ENCODE results near the gene MRPS6. TPM values are rescaled to one million over a fixed set of nuclear protein-coding genes. Genes with fewer than 3 reads are reported as not detected.

The MRPS6 gene
- total RNA-seq, 1 donor, result 19.2 TPM

- no peak for TF ChIP-seq CTCF (IDR thresholded peaks at IDR 0.05; ENCODE audit: extremely low read depth, low read depth, low read length)
- no peak for DNase-seq (ENCODE audit: insufficient read length, low spot score, missing footprints)
- H4K20me1 ChIP-seq (ENCODE audit: insufficient read depth, low read length), result no peaks in the 10 kb centered on the region
- H2AFZ ChIP-seq (ENCODE audit: low read length), result no peak overlapping the region
- no peak overlapping the region for H3K27ac ChIP-seq (ENCODE audit: low read depth, low read length)
- H3K79me2 ChIP-seq (ENCODE audit: insufficient read depth, low read length), result no peaks in the 10 kb centered on the region
- no peak overlapping the region for H3K4me3 ChIP-seq (ENCODE audit: insufficient read depth, low read length)
- no peaks in the 10 kb centered on the region for H3K27me3 ChIP-seq (ENCODE audit: insufficient read depth, low read length)
- H3K36me3 ChIP-seq (ENCODE audit: insufficient read depth, low read length), result no peaks in the 10 kb centered on the region
- H3K9me3 ChIP-seq (ENCODE audit: low read depth, low read length), result no peaks in the 10 kb centered on the region
- peaks cover 14% of the 10 kb centered on the region for H3K4me1 ChIP-seq (ENCODE audit: insufficient read depth, low read length)
- H3K4me2 ChIP-seq (ENCODE audit: insufficient read depth, low read length), result no peak overlapping the region
Measured at GRCh38 chr21:34027721-34028461, 45.5 kb upstream of the MRPS6 start.

- Histone ChIP-seq H3K36me3 (ENCODE audit: insufficient read depth, low read length) (no peaks in the 10 kb centered on the region), H3K4me1 (ENCODE audit: insufficient read depth, low read length) (peaks cover 10% of the 10 kb centered on the region), H3K4me3 (ENCODE audit: insufficient read depth, low read length) (peak overlapping the region; percentile 45), H2AFZ (ENCODE audit: low read length) (peak overlapping the region; percentile 66), H3K27ac (ENCODE audit: low read depth, low read length) (no peak overlapping the region), H4K20me1 (ENCODE audit: insufficient read depth, low read length) (no peaks in the 10 kb centered on the region), H3K79me2 (ENCODE audit: insufficient read depth, low read length) (no peaks in the 10 kb centered on the region), H3K27me3 (ENCODE audit: insufficient read depth, low read length) (no peaks in the 10 kb centered on the region), H3K4me2 (ENCODE audit: insufficient read depth, low read length) (peak overlapping the region; percentile 49), H3K9me3 (ENCODE audit: low read depth, low read length) (no peaks in the 10 kb centered on the region)
- DNase-seq (ENCODE audit: insufficient read length, low spot score, missing footprints), result peak; percentile 54
- no peak for TF ChIP-seq CTCF (IDR thresholded peaks at IDR 0.05; ENCODE audit: extremely low read depth, low read depth, low read length)
Measured at GRCh38 chr21:34029743-34030528, 43.4 kb upstream of the MRPS6 start.

GRCh38 chr21:34031835-34032370 lies 41.5 kb upstream of the MRPS6 start:
- no peak for DNase-seq (ENCODE audit: insufficient read length, low spot score, missing footprints)
- H3K9me3 ChIP-seq (ENCODE audit: low read depth, low read length), result no peaks in the 10 kb centered on the region

More at GRCh38 chr21:34031835-34032370, 41.5 kb upstream of the MRPS6 start:
- Histone ChIP-seq H3K79me2 (ENCODE audit: insufficient read depth, low read length) (no peaks in the 10 kb centered on the region), H3K36me3 (ENCODE audit: insufficient read depth, low read length) (no peaks in the 10 kb centered on the region), H2AFZ (ENCODE audit: low read length) (no peak overlapping the region), H3K4me3 (ENCODE audit: insufficient read depth, low read length) (no peak overlapping the region), H3K27ac (ENCODE audit: low read depth, low read length) (no peak overlapping the region), H3K4me1 (ENCODE audit: insufficient read depth, low read length) (peaks cover 10% of the 10 kb centered on the region), H3K27me3 (ENCODE audit: insufficient read depth, low read length) (no peaks in the 10 kb centered on the region), H3K4me2 (ENCODE audit: insufficient read depth, low read length) (no peak overlapping the region), H4K20me1 (ENCODE audit: insufficient read depth, low read length) (no peaks in the 10 kb centered on the region)
- TF ChIP-seq CTCF (IDR thresholded peaks at IDR 0.05; ENCODE audit: extremely low read depth, low read depth, low read length), result no peak
